DOHH2 (cell line): Measurements from ENCODE around the gene POU2F3.

Experiments used
- CTCF ChIP-seq: fragments of 200-600 bp; sonication (generic); IDR thresholded peaks from one replicate; pipeline ENCODE4 v1.5.1; 2014; ENCODE audit warnings: antibody characterized with exemption, mild to moderate bottlenecking, low read depth, low read length; ENCODE audit not compliant: poor library complexity, severe bottlenecking
- EZH2phosphoT487 ChIP-seq: fragments of 200-600 bp; sonication (generic); IDR thresholded peaks from 2 replicates; pipeline ENCODE4 v1.6.1; 2017; ENCODE audit warnings: borderline replicate concordance, mild to moderate bottlenecking, antibody characterized with exemption, low read length, moderate library complexity, mixed read lengths

DNA sequence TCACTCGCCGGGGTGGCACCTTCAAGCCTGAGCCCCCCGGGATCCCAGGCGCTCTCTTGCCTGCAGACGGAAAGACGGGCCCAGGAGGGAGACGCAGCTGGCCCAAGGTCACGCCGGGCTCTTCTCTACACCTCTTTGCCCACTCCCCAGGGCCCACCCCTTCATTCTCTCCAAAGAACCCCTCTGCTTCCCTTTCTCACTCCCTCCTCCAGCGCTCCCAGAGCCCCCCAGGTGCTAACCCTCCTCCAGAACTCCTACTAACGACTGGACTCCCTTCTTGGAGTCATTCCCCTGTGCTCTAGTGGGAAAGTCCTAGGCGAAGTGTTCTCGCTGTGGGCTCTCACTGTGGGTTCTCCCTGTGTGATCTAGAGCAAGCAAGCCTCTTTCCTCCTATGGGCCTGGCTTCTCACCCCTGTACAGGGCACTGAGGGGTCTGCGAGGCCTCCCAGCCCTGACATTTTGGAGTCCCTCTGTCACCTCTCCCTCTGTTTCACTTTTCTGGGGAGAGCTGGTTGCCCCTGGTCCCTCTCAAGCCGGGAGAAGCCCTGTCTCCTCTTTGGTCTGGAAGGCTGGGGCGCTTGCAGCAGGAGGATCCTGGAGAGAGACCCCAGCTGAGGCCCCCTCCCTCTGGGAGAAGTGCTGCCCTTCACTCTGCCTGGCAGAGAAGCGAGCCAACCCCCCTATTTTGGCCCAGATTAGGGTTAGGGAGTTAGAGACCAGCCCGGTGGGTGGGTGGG, 28.2 kb upstream of the POU2F3 start:
- TF ChIP-seq CTCF = no peak
- TF ChIP-seq EZH2phosphoT487 = no peak; the same call in 1 of the 2 replicates
